Measurements from ENCODE around the gene XKR8.

The XKR8 gene, protein sequence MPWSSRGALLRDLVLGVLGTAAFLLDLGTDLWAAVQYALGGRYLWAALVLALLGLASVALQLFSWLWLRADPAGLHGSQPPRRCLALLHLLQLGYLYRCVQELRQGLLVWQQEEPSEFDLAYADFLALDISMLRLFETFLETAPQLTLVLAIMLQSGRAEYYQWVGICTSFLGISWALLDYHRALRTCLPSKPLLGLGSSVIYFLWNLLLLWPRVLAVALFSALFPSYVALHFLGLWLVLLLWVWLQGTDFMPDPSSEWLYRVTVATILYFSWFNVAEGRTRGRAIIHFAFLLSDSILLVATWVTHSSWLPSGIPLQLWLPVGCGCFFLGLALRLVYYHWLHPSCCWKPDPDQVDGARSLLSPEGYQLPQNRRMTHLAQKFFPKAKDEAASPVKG

DNA sequence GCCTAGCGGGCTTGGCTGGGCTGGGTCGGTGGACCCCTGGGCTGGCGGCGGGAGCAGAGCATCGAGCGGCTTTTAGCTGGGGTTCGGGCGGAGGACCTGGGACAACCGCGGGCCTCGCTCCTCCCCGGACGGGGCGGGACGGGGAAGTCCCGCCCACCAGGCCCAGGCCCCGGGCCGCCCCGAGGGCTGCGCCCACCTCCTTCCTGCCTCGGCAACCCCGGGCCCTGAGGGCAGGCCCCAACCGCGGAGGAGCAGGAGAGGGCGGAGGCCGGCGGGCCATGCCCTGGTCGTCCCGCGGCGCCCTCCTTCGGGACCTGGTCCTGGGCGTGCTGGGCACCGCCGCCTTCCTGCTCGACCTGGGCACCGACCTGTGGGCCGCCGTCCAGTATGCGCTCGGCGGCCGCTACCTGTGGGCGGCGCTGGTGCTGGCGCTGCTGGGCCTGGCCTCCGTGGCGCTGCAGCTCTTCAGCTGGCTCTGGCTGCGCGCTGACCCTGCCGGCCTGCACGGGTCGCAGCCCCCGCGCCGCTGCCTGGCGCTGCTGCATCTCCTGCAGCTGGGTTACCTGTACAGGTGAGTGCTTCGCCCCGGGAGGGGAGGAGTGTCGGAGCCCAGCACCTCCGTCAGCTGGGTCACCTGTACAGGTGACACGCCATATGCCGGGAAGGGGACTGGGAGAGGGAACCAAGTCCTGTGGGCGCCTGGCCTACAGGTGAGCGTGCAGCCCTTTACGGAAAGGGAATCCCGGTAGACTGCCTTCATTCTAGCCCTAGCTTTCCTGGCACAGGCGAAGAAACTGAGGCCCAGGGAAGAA lies at the start of gene XKR8:
Gene XKR8 (plus strand): TSS at position 182 of the 812 bp plus-strand sequence. CDS start 97 bp downstream, at position 279.
- DNase-seq (ENCODE audit: low read depth) = peak; percentile 84

GRCh38 chr1:27912429-27912828 lies 47.3 kb upstream of the XKR8 start:
- DNase-seq (ENCODE audit: low read depth) = no peak

- no peak for DNase-seq (ENCODE audit: low read depth)
Measured at GRCh38 chr1:27915082-27915575, 44.6 kb upstream of the XKR8 start.

- no peak for DNase-seq (ENCODE audit: low read depth)
Measured at GRCh38 chr1:27922272-27922671, 37.5 kb upstream of the XKR8 start.

DNA sequence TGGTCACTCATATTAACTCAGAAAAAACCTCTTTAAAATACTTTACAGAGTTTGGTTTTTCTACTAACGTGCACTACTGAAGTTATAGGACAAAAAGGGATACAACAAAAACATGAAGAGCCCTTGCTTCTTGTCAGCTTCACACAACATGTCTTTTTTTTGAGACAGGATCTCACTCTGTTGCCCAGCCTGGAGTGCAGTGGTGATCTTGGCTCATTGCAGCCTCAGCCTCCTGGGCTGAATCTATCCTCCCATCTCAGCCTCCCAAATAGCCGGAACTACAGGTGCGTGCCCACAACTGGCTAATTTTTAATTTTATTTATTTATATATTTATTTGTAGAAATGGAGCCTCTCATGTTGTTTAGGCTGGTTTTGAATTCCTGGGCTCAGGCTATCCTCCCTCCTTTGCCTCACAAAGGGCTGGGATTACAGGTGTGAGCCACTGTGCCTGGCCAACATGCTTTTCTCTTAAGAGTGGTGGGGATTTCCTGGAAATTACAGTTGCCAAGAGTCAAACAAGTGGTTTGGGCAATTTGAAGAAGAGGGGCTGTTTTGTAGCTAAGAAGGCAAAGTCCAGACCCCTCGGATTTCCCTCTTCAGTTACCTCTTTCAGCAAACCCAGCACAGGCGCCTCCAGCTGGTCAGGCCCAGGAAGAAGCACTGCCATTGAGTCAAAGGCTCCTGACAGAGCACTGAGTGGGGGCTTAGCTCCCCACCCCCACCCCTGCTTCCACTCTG lies 31.4 kb upstream of the XKR8 start:
- DNase-seq (ENCODE audit: low read depth) = no peak

GRCh38 chr1:27931184-27931583 lies 28.6 kb upstream of the XKR8 start:
- DNase-seq (ENCODE audit: low read depth) = no peak

DNA sequence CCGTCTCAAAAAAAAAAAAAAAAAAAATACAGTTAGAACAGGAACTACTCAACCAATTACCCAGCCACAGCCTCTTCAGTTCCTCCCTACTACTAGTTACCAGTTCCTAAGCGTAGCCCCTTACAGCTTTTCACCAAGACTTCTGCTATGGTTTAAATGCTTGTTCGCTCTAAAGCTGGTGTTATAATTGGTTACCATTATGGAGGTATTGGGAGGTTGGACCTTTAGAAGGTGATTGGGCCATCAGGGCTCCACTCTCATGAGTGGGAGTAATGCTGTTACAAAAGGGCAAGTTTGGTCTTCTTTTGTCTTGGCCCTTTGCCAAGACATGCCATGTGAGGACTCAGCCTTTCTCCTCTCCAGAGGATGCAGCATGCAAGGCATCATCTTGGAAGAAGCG lies 28.0 kb upstream of the XKR8 start:
- DNase-seq (ENCODE audit: low read depth) = no peak

DNA sequence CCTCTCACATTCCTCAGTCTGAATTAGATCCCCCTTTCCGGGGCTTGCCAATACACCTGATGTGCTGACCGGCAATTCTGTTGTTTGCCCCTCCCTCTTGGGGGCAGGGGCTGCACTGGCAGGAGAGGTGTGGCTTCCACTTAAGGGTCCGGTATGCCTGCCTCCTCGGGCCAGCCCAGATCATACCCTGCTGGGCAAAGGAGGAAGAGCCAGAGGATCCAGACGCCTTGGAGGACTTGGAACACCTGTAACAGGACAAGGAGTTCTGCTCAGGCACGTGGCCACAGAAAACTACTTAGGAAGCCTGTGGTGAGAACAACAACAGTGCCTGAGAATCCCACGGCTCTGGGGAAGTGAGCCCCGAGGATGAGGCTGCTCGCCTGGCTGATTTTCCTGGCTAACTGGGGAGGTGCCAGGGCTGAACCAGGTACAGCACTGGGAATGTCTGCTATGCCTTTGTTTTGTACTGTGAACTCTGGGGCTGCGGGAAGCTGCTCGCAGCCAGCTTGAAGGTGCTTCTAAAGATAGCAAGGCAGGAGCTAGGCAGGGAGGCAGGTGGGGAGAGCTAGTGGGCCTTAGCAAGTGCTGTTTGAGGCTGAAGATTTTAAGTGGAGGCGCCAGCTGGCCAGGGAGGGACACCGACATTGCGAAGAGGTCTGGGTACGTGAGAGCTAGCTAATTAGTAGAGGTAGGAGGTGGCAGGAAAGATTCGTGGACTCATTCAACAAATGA lies 24.8 kb upstream of the XKR8 start, which contains the start of gene SMPDL3B:
Gene SMPDL3B (plus strand): TSS at position 183 of the 732 bp plus-strand sequence. CDS start 184 bp downstream, at position 367.
- no peak for DNase-seq (ENCODE audit: low read depth)

DNA sequence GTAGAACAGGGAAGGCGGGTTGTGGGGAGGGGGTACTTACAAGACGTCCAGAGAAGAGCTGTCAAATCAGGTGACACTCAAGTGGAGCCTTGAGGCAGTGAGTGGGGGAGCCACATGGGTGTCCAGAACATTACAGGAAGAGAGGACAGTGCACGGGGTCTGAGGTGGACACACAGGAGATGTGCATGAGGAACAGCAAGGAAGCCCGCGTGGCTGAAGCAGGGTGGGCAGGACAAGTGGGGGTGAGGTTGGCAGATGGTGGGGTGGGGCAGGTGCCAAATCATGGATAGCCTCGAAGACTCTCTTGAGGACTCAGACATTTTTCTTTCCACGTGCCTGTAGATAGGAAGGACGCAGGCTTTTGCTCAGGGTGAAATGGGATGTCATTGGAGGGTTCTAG lies 24.1 kb upstream of the XKR8 start:
- no peak for DNase-seq (ENCODE audit: low read depth)

DNA sequence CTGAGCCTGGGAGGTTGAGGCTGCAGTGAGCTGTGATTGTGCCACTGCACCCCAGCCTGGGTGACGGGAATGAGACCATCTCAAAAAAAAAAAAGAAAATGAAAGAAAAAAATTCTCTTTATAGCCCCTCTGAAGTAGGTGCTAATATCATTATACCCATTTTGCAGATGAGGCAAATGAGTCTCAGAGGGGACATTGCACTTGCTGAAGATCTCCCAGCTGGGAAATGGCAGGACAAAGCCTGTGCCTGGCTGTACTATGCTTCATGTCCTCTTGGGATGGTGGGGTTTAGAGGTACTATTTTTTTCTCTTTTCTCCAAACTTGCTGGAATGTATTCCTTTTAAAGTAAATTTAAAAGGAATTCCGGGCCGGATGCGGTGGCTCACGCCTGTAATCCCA lies 23.4 kb upstream of the XKR8 start:
- no peak for DNase-seq (ENCODE audit: low read depth)

- DNase-seq (ENCODE audit: low read depth) = no peak
Measured at GRCh38 chr1:27937524-27937836, 22.3 kb upstream of the XKR8 start.

DNA sequence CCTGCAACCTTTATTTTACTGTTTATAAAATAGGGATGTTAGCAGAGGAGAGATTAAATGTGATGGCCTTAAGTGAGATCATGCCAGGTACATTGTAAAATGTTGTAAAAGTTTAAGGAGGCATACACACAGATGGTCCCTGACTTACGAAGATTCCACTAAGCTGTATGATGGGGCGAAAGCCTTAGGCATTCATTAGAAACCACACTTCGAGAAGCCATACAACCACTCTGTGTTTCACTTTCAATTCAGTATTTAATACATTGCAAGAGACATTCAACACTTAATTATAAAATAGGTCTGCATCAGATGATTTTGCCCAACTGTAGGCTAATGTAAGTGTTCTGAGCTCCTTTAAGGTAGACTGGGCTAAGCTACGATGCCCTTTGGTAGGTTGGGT lies 21.3 kb upstream of the XKR8 start:
- DNase-seq (ENCODE audit: low read depth) = no peak

DNA sequence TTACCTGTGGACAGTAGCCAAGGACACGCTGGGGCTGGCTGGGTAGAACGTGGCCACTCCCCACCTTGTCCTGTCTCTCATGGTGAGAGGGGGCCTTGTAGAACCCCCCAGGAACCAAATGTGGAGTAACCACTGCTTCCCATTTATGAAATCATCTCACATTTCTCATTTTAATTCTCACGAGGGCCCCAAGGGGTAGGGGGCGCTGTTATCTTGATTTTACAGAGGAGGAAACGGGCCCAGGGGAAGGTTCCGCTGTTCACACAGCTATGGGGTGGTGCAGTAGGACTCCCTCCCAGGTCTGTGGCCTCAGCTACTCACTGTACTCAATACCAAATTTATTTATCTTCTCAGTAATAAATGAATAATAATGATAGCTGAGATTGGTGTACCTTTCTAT lies 19.5 kb upstream of the XKR8 start:
- DNase-seq (ENCODE audit: low read depth) = peak; percentile 61

DNA sequence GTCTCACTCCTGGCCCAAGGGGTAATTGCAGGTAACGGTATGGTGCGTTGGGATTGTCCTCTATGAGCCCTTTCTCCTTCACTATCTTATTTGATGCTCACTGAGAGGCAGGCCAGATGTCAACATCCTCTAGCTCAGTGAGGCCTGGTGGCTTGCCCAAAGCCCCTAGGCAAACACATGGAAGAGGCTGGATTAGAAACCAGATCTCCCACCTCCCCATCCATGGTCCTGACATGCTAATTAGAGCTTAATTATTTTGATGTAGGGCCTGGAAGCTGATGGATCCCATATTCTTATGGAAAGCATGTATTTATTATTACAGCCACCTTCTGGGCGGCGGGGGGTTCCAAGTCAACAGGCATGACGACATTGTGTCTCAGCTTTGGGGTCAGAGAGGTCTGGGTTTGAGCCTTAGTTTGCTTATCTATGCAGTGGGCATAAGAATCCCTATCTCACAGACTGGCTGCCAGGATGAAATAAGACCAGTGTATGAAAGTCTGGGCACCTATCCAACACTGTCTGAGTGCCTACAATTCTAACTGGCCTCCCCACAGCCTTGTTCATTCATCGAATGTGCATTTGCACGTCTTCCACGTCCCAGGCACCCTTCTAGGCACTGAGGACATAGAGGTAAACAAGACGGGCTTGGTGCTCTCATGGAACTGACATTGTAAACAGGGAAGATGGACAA lies 18.8 kb upstream of the XKR8 start:
- no peak for DNase-seq (ENCODE audit: low read depth)

- DNase-seq (ENCODE audit: low read depth) = no peak
Measured at GRCh38 chr1:27941671-27942540, 17.9 kb upstream of the XKR8 start.

- no peak for DNase-seq (ENCODE audit: low read depth)
Measured at GRCh38 chr1:27945020-27945419, 14.8 kb upstream of the XKR8 start.

GRCh38 chr1:27949027-27949426 lies 10.7 kb upstream of the XKR8 start:
- DNase-seq (ENCODE audit: low read depth) = no peak

GRCh38 chr1:27951396-27951795 lies 8.4 kb upstream of the XKR8 start:
- DNase-seq (ENCODE audit: low read depth) = no peak

- DNase-seq (ENCODE audit: low read depth) = no peak
Measured at GRCh38 chr1:27952147-27952546, 7.6 kb upstream of the XKR8 start.

- no peak for DNase-seq (ENCODE audit: low read depth)
Measured at GRCh38 chr1:27954186-27954585, 5.6 kb upstream of the XKR8 start.

All from activated T-cell treated with anti-CD3 and anti-CD28 coated beads for 48 hours (primary cell).